Fibroblast of lung (primary cell): ENCODE data around the gene HDAC4. TPM values are rescaled to one million over a fixed set of nuclear protein-coding genes. Genes with fewer than 3 reads are reported as not detected.

ENCODE experiments used
- DNase-seq, 2 donors: peaks; one replicate each; pipeline versions ENCODE4 v3.0.0 to v3.0.0-alpha.2; 2010; ENCODE audit warnings: low read depth in 2 of 2
- H2AFZ ChIP-seq: 2 replicates; pipeline ENCODE4 v1.5.1; 2012; ENCODE audit warnings: low read length, control low read depth, inconsistent platforms
- H3K27ac ChIP-seq: 2 replicates; pipeline ENCODE4 v1.5.1; 2011; ENCODE audit warnings: low read length, control low read depth; ENCODE audit not compliant: insufficient read depth
- H3K27me3 ChIP-seq: 2 replicates; pipeline ENCODE4 v1.5.1; 2011; ENCODE audit warnings: mild to moderate bottlenecking, low read length; ENCODE audit not compliant: control insufficient read depth, insufficient read depth
- H3K36me3 ChIP-seq: 2 replicates; pipeline ENCODE4 v1.5.1; 2011; ENCODE audit warnings: low read length; ENCODE audit not compliant: control insufficient read depth, insufficient read depth
- H3K4me1 ChIP-seq: 2 replicates; pipeline ENCODE4 v1.5.1; 2011; ENCODE audit warnings: low read length; ENCODE audit not compliant: control insufficient read depth, insufficient read depth; ENCODE audit errors: extremely low read depth
- H3K4me2 ChIP-seq: 2 replicates; pipeline ENCODE4 v1.5.1; 2011; ENCODE audit warnings: low read length, control low read depth; ENCODE audit not compliant: insufficient read depth; ENCODE audit errors: extremely low read depth
- H3K4me3 ChIP-seq, 4 experiments: fragments of 200-600 bp in 1 of 4; sonication (generic) in 1 of 4; replicated peaks in 1 of 4; 2 replicates each; pipeline ENCODE4 v1.5.1; 2011 to 2016; ENCODE audit warnings: low read length in 4 of 4, low read depth in 3 of 4, mild to moderate bottlenecking in 3 of 4, control low read depth in 2 of 4, inconsistent platforms in 1 of 4, mixed read lengths in 1 of 4; ENCODE audit not compliant: insufficient read depth in 1 of 4; ENCODE audit errors: control extremely low read depth in 1 of 4
- H3K79me2 ChIP-seq: 2 replicates; pipeline ENCODE4 v1.5.1; 2012; ENCODE audit warnings: mild to moderate bottlenecking, low read length, inconsistent platforms; ENCODE audit not compliant: control insufficient read depth, insufficient read depth
- H3K9ac ChIP-seq: 2 replicates; pipeline ENCODE4 v1.5.1; 2011; ENCODE audit warnings: mild to moderate bottlenecking, low read length, control low read depth; ENCODE audit not compliant: insufficient read depth
- H3K9me3 ChIP-seq: 2 replicates; pipeline ENCODE4 v1.5.1; 2012; ENCODE audit warnings: low read depth, low read length; ENCODE audit not compliant: control insufficient read depth, insufficient read depth
- H4K20me1 ChIP-seq: 2 replicates; pipeline ENCODE4 v1.5.1; 2011; ENCODE audit warnings: low read length; ENCODE audit not compliant: control insufficient read depth, insufficient read depth; ENCODE audit errors: extremely low read depth
- EZH2 ChIP-seq: IDR thresholded peaks from 2 replicates; pipeline ENCODE4 v1.5.1; 2012; ENCODE audit warnings: low read length, control low read depth, mild to moderate bottlenecking; ENCODE audit errors: missing control alignments
- polyA plus RNA-seq, 2 donors: library from polyadenylated mRNA; depleted of rRNA in 1 of 2; stranded (reverse) in 1 of 2; unstranded in 1 of 2; fragments of >200 nt; gene quantifications; 2 replicates each; pipeline ENCODE4 v1.2.1, GENCODE V29; 2011 to 2012; ENCODE audit warnings: missing spikeins in 1 of 2
- total RNA-seq: library from RNA; depleted of rRNA; stranded (reverse); fragments of >200 nt; gene quantifications from 2 replicates; pipeline ENCODE4 v1.2.1, GENCODE V29; 2014
- TF ChIP-seq, protein P1 (sequence below), 2 donors: IDR thresholded peaks in 1 of 2; conservative IDR thresholded peaks in 1 of 2; 1 replicate in 1 of 2; 2 replicates in 1 of 2; pipeline ENCODE4 v1.5.1; 2011 to 2012; ENCODE audit warnings: low read length in 2 of 2, control low read depth in 1 of 2, inconsistent platforms in 1 of 2, low read depth in 1 of 2, mild to moderate bottlenecking in 1 of 2

The HDAC4 gene
- total and polyA plus RNA-seq, 2 donors (not counting 1 experiment from before 2014, with no cell fraction given) = 7.4 to 19.8 TPM

DNA sequence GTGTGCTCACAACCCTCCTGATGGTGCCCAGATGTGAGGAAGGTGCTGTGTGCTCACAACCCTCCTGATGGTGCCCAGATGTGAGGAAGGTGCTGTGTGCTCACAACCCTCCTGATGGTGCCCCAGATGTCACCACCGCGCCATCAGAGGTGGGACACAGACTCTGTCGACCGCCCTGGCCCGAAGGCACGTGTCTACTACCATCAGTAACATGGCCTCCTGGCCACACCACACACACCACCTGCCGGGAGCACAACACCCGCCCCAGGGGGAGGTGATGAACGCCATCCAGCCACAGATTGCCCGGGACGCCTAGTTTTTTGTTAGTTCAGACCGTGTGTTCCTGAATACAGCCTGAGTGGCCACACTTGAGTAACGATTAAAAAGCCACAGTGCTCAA lies 24.5 kb downstream of the HDAC4 start:
- Histone ChIP-seq H4K20me1 (no peaks in the 10 kb centered on the region), H3K36me3 (no peaks in the 10 kb centered on the region)

GRCh38 chr2:239375278-239376061 lies 25.4 kb downstream of the HDAC4 start:
- no peak overlapping the region for H3K27ac ChIP-seq
- DNase-seq = no peak
- no peaks in the 10 kb centered on the region for H3K9me3 ChIP-seq
- no peaks in the 10 kb centered on the region for H3K4me1 ChIP-seq
- no peaks in the 10 kb centered on the region for H4K20me1 ChIP-seq
- TF ChIP-seq, protein P1, sequence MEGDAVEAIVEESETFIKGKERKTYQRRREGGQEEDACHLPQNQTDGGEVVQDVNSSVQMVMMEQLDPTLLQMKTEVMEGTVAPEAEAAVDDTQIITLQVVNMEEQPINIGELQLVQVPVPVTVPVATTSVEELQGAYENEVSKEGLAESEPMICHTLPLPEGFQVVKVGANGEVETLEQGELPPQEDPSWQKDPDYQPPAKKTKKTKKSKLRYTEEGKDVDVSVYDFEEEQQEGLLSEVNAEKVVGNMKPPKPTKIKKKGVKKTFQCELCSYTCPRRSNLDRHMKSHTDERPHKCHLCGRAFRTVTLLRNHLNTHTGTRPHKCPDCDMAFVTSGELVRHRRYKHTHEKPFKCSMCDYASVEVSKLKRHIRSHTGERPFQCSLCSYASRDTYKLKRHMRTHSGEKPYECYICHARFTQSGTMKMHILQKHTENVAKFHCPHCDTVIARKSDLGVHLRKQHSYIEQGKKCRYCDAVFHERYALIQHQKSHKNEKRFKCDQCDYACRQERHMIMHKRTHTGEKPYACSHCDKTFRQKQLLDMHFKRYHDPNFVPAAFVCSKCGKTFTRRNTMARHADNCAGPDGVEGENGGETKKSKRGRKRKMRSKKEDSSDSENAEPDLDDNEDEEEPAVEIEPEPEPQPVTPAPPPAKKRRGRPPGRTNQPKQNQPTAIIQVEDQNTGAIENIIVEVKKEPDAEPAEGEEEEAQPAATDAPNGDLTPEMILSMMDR (conservative IDR thresholded peaks at IDR 0.05 in 1 of 2, IDR thresholded peaks at IDR 0.05 in 1 of 2; ENCODE audit: low read depth in 1 of 2, low read length in 2 of 2) = peak in 1 of 2 donors; percentile 11
- no peak for TF ChIP-seq EZH2
- H3K36me3 ChIP-seq = no peaks in the 10 kb centered on the region
- no peaks in the 10 kb centered on the region for H3K27me3 ChIP-seq
- H3K79me2 ChIP-seq = no peaks in the 10 kb centered on the region
- H3K4me3 ChIP-seq = no peak overlapping the region
- H3K4me2 ChIP-seq = no peak overlapping the region
- no peak overlapping the region for H3K9ac ChIP-seq
- H2AFZ ChIP-seq = no peak overlapping the region

More for the DNA sequence above, 24.5 kb downstream of the HDAC4 start:
- H3K4me1 ChIP-seq = no peaks in the 10 kb centered on the region
- H3K4me3 ChIP-seq = no peak overlapping the region
- H3K9me3 ChIP-seq = no peaks in the 10 kb centered on the region
- no peak overlapping the region for H3K27ac ChIP-seq
- no peak overlapping the region for H3K9ac ChIP-seq
- H3K4me2 ChIP-seq = no peak overlapping the region
- no peak for DNase-seq
- TF ChIP-seq, protein P1 (conservative IDR thresholded peaks at IDR 0.05 in 1 of 2, IDR thresholded peaks at IDR 0.05 in 1 of 2; ENCODE audit: low read depth in 1 of 2, low read length in 2 of 2) = no peak
- TF ChIP-seq EZH2 = no peak
- no peaks in the 10 kb centered on the region for H3K79me2 ChIP-seq
- no peaks in the 10 kb centered on the region for H3K27me3 ChIP-seq
- H2AFZ ChIP-seq = no peak overlapping the region

GRCh38 chr2:239374896-239375277 lies 25.9 kb downstream of the HDAC4 start:
- no peak for DNase-seq
- Histone ChIP-seq H3K27me3 (no peaks in the 10 kb centered on the region), H3K4me1 (no peaks in the 10 kb centered on the region), H3K79me2 (no peaks in the 10 kb centered on the region), H3K9ac (no peak overlapping the region), H3K27ac (no peak overlapping the region), H3K4me2 (no peak overlapping the region), H3K36me3 (no peaks in the 10 kb centered on the region), H2AFZ (no peak overlapping the region), H3K9me3 (no peaks in the 10 kb centered on the region), H3K4me3 (no peak overlapping the region), H4K20me1 (no peaks in the 10 kb centered on the region)
- TF ChIP-seq, protein P1 (conservative IDR thresholded peaks at IDR 0.05 in 1 of 2, IDR thresholded peaks at IDR 0.05 in 1 of 2; ENCODE audit: low read depth in 1 of 2, low read length in 2 of 2) = no peak
- no peak for TF ChIP-seq EZH2
